Type B pancreatic cell (in vitro differentiated cells): Measurements from ENCODE around the gene GPM6B. TPM values are rescaled to one million over a fixed set of nuclear protein-coding genes. Genes with fewer than 3 reads are reported as not detected.

Source experiments
- DNase-seq: peaks from one replicate; pipeline ENCODE4 v3.0.0; 2021; ENCODE audit warnings: mixed read lengths; ENCODE audit not compliant: unreplicated experiment; ENCODE audit errors: extremely low spot score
- H3K27ac Mint-ChIP-seq: 2 replicates; pipeline ENCODE4 v1.8.0; 2021; ENCODE audit warnings: mild to moderate bottlenecking, mixed read lengths
- H3K27me3 Mint-ChIP-seq: 2 replicates; pipeline ENCODE4 v1.8.0; 2021; ENCODE audit warnings: mixed read lengths
- H3K36me3 Mint-ChIP-seq: 2 replicates; pipeline ENCODE4 v1.8.0; 2021; ENCODE audit warnings: mixed read lengths
- H3K4me1 Mint-ChIP-seq: one replicate; pipeline ENCODE4 v1.8.0; 2021; ENCODE audit warnings: mixed read lengths; ENCODE audit not compliant: unreplicated experiment
- H3K4me3 Mint-ChIP-seq: 2 replicates; pipeline ENCODE4 v1.8.0; 2021; ENCODE audit warnings: mild to moderate bottlenecking, mixed read lengths
- H3K9me3 Mint-ChIP-seq: 2 replicates; pipeline ENCODE4 v1.8.0; 2021; ENCODE audit warnings: mixed read lengths
- total RNA-seq: library from RNA; stranded (reverse); gene quantifications from 2 replicates; pipeline ENCODE4 v1.2.1, GENCODE V29; 2021; ENCODE audit warnings: low replicate concordance
- TF ChIP-seq, protein P1 (sequence below): fragments of 200-600 bp; sonication (generic); conservative IDR thresholded peaks from 2 replicates; pipeline ENCODE4 v1.5.0; 2021; ENCODE audit warnings: antibody characterized with exemption, mild to moderate bottlenecking

The GPM6B gene
- total RNA-seq, 1 donor from 2014 or later, result 17.3 TPM

DNA sequence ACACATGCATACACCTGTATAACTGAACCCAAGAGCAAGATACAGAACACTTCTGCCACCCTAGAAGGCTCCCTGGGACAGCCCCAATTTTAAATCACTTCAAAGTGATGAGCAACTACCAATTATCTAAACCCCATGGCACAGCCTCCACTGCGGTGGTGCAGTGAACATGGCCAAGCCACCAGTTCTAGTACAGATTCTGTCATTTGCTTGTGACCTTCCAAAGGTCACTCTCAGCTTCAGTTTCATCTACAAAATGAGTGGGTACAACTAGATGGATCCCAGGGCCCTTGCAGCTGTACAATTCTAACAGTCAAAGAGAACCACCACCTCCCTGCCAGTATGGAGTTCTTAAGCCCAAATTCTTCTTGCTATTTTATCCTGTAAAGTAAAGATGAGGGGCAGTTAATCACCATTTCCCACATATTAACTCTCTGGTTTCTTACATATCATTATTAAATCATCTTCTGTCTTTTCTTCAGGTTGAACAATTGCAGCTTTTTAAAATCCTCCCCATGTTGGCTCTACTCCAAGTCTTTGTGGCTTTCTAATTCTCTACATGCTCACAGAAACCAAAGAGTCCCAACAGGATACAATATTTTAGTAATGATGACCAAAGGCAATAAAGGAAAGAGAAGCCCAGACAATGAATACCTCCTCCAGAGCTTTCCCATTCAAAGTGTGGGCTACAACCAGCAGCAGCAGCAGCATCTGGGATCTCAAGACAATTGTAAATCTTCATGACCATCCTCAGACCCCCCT is 39.0 kb upstream of the GPM6B start:
- TF ChIP-seq, protein P1, sequence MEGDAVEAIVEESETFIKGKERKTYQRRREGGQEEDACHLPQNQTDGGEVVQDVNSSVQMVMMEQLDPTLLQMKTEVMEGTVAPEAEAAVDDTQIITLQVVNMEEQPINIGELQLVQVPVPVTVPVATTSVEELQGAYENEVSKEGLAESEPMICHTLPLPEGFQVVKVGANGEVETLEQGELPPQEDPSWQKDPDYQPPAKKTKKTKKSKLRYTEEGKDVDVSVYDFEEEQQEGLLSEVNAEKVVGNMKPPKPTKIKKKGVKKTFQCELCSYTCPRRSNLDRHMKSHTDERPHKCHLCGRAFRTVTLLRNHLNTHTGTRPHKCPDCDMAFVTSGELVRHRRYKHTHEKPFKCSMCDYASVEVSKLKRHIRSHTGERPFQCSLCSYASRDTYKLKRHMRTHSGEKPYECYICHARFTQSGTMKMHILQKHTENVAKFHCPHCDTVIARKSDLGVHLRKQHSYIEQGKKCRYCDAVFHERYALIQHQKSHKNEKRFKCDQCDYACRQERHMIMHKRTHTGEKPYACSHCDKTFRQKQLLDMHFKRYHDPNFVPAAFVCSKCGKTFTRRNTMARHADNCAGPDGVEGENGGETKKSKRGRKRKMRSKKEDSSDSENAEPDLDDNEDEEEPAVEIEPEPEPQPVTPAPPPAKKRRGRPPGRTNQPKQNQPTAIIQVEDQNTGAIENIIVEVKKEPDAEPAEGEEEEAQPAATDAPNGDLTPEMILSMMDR, result no peak
- Mint-ChIP-seq H3K27me3 (no peaks in the 10 kb centered on the region), H3K4me3 (no peak overlapping the region), H3K27ac (no peak overlapping the region), H3K36me3 (no peaks in the 10 kb centered on the region), H3K4me1 (no peaks in the 10 kb centered on the region), H3K9me3 (no peaks in the 10 kb centered on the region)
- no peak for DNase-seq

GRCh38 chrX:13854003-13854402 is 37.1 kb upstream of the GPM6B start:
- Mint-ChIP-seq H3K36me3 (no peaks in the 10 kb centered on the region), H3K27ac (no peak overlapping the region), H3K27me3 (no peaks in the 10 kb centered on the region), H3K4me1 (no peaks in the 10 kb centered on the region), H3K4me3 (no peak overlapping the region), H3K9me3 (no peaks in the 10 kb centered on the region)
- DNase-seq, result no peak
- TF ChIP-seq, protein P1, result no peak

DNA sequence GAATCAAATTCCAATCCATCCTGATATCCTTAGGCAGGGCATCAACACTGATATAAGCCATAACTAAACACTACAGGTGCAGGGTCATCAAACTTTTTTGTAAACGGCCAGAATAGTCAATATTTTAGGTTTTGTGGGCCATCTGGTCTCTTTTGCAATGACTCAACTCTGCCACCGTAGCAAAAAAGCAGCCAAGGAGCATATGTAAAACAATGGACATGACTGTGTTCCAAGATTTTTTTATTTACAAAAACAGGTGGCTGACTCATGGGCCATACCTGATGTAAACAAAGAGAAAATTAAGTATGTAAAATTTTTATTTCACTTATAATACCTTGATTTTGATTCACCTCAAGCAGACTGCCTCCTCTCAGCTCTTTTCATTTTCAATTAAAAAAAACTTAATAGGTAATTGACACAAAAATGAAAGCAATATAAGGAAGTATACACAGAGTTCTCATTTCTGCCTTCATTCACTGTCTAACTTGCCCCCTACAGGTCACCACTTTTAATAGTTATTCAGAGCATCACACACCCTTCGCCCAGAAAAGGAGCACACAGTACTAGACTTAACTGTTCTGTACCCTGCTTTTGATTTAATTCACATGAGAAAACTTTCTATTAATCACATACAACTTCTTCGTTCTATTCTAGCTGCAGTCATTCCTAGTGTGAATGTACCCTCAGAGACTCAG is 35.3 kb upstream of the GPM6B start:
- no peak overlapping the region for H3K4me3 Mint-ChIP-seq
- TF ChIP-seq, protein P1, result no peak
- H3K27ac Mint-ChIP-seq, result no peak overlapping the region
- no peaks in the 10 kb centered on the region for H3K27me3 Mint-ChIP-seq
- no peak for DNase-seq
- H3K9me3 Mint-ChIP-seq, result no peaks in the 10 kb centered on the region
- H3K36me3 Mint-ChIP-seq, result no peaks in the 10 kb centered on the region
- H3K4me1 Mint-ChIP-seq, result no peaks in the 10 kb centered on the region

DNA sequence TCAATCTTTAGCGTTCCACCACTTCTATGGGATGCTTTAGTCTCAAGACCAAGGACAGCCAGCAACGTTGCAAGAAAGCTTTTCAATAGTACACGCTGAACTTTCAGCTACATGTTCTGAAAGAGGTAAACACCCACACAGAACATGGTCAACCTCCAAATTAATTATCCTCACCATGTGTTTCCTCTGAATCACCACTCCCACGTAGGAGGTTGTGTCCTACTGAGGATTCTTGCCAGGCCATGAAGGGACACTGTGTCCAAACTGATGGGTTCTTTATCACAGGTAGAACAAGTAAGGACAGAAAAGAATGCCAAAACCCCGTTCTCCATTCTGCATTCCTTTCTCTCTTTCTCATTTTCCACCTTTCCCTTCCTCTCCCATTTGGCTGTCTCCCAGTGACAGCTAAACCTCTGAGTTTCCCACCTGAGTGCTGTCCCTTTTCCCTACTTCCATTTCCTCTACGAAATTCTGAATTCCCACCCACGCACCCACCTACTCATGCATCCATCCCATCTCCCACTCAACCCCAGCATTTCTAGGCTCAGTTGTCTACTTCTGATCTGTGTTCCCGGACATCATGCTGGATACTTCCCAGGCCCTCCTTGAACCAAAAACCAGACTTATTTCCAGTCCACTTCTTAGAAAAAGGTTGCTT is 29.0 kb upstream of the GPM6B start:
- Mint-ChIP-seq H3K4me1 (no peaks in the 10 kb centered on the region), H3K27me3 (no peaks in the 10 kb centered on the region)

GRCh38 chrX:13843150-13843721 is 26.3 kb upstream of the GPM6B start:
- no peak overlapping the region for H3K4me3 Mint-ChIP-seq
- TF ChIP-seq, protein P1, result no peak
- H3K4me1 Mint-ChIP-seq, result no peaks in the 10 kb centered on the region
- H3K36me3 Mint-ChIP-seq, result no peaks in the 10 kb centered on the region
- no peak overlapping the region for H3K27ac Mint-ChIP-seq
- no peaks in the 10 kb centered on the region for H3K27me3 Mint-ChIP-seq
- no peak for DNase-seq
- no peaks in the 10 kb centered on the region for H3K9me3 Mint-ChIP-seq

More for the DNA sequence above, 29.0 kb upstream of the GPM6B start:
- no peaks in the 10 kb centered on the region for H3K36me3 Mint-ChIP-seq
- no peak overlapping the region for H3K4me3 Mint-ChIP-seq
- no peak overlapping the region for H3K27ac Mint-ChIP-seq
- no peaks in the 10 kb centered on the region for H3K9me3 Mint-ChIP-seq
- TF ChIP-seq, protein P1, result no peak
- no peak for DNase-seq
